Liver (tissue), 9 donors: ENCODE data around the gene MAPT. TPM values are rescaled to one million over a fixed set of nuclear protein-coding genes. Genes with fewer than 3 reads are reported as not detected.

Experiments used
- DNase-seq: peaks from one replicate; pipeline ENCODE4 v3.0.0-alpha.2; 2017; ENCODE audit warnings: low spot score
- H3K27ac ChIP-seq, 2 donors: one replicate each; pipeline ENCODE4 v1.7.0; 2013; ENCODE audit warnings: inconsistent platforms in 2 of 2, low read length in 2 of 2, control low read depth in 1 of 2, low read depth in 1 of 2, mild to moderate bottlenecking in 1 of 2
- H3K27me3 ChIP-seq, 4 donors: one replicate each; pipeline versions ENCODE4 v1.6.1 to v1.7.0; 2013; ENCODE audit warnings: low read length in 3 of 4, inconsistent platforms in 1 of 4, mild to moderate bottlenecking in 1 of 4, moderate library complexity in 1 of 4; ENCODE audit not compliant: control insufficient read depth in 4 of 4, insufficient read depth in 4 of 4
- H3K36me3 ChIP-seq, 4 donors: one replicate each; pipeline versions ENCODE4 v1.6.1 to v1.7.0; 2013; ENCODE audit warnings: low read length in 3 of 4, mild to moderate bottlenecking in 3 of 4, low read depth in 1 of 4, moderate library complexity in 1 of 4; ENCODE audit not compliant: control insufficient read depth in 4 of 4, insufficient read depth in 3 of 4
- H3K4me1 ChIP-seq, 4 donors: one replicate each; pipeline versions ENCODE4 v1.6.1 to v1.7.0; 2013; ENCODE audit warnings: low read length in 3 of 4, mild to moderate bottlenecking in 3 of 4, moderate library complexity in 1 of 4; ENCODE audit not compliant: control insufficient read depth in 4 of 4, insufficient read depth in 4 of 4
- H3K4me3 ChIP-seq, 3 donors: one replicate each; pipeline versions ENCODE4 v1.6.1 to v1.7.0; 2013; ENCODE audit warnings: low read length in 3 of 3, control low read depth in 1 of 3, low read depth in 1 of 3, mild to moderate bottlenecking in 1 of 3
- H3K9ac ChIP-seq, 2 donors: one replicate each; pipeline ENCODE4 v1.7.0; 2013; ENCODE audit warnings: low read length in 2 of 2, mild to moderate bottlenecking in 2 of 2, moderate library complexity in 2 of 2, control low read depth in 1 of 2, low read depth in 1 of 2
- H3K9me3 ChIP-seq, 4 donors: one replicate each; pipeline versions ENCODE4 v1.6.1 to v1.7.0; 2013; ENCODE audit warnings: low read length in 3 of 4; ENCODE audit not compliant: control insufficient read depth in 4 of 4
- EGR1 ChIP-seq, 2 donors: IDR thresholded peaks; 2 replicates each; pipeline ENCODE4 v1.6.1; 2016 to 2018; ENCODE audit warnings: antibody characterized with exemption in 2 of 2, low read depth in 2 of 2
- FOXA1 ChIP-seq: IDR thresholded peaks from 2 replicates; pipeline ENCODE4 v1.6.1; 2016; ENCODE audit warnings: antibody characterized with exemption
- FOXA2 ChIP-seq: IDR thresholded peaks from 2 replicates; pipeline ENCODE4 v1.6.1; 2016; ENCODE audit warnings: antibody characterized with exemption
- GABPA ChIP-seq, 2 donors: IDR thresholded peaks in 1 of 2; conservative IDR thresholded peaks in 1 of 2; 2 replicates each; pipeline ENCODE4 v1.6.1; 2016; ENCODE audit warnings: antibody characterized with exemption in 2 of 2, mild to moderate bottlenecking in 1 of 2, moderate library complexity in 1 of 2
- HNF4A ChIP-seq, 2 donors: conservative IDR thresholded peaks; 2 replicates each; pipeline ENCODE4 v1.6.1; 2016; ENCODE audit warnings: antibody characterized with exemption in 2 of 2, mild to moderate bottlenecking in 2 of 2
- HNF4G ChIP-seq: IDR thresholded peaks from 2 replicates; pipeline ENCODE4 v1.6.1; 2016; ENCODE audit warnings: antibody characterized with exemption
- JUND ChIP-seq, 2 donors: IDR thresholded peaks; 2 replicates each; pipeline ENCODE4 v1.6.1; 2016; ENCODE audit warnings: antibody characterized with exemption in 2 of 2
- NR2F2 ChIP-seq: IDR thresholded peaks from 2 replicates; pipeline ENCODE4 v1.6.1; 2016; ENCODE audit warnings: antibody characterized with exemption
- RAD21 ChIP-seq, 2 donors: IDR thresholded peaks; 2 replicates each; pipeline ENCODE4 v1.6.1; 2016; ENCODE audit warnings: antibody characterized with exemption in 2 of 2, mild to moderate bottlenecking in 2 of 2
- RXRA ChIP-seq, 2 donors: IDR thresholded peaks; 2 replicates each; pipeline ENCODE4 v1.6.1; 2017 to 2018; ENCODE audit warnings: antibody characterized with exemption in 2 of 2, mild to moderate bottlenecking in 1 of 2
- SP1 ChIP-seq: IDR thresholded peaks from 2 replicates; pipeline ENCODE4 v1.6.1; 2018; ENCODE audit warnings: antibody characterized with exemption, mild to moderate bottlenecking
- YY1 ChIP-seq: IDR thresholded peaks from 2 replicates; pipeline ENCODE4 v1.6.1; 2016; ENCODE audit warnings: antibody characterized with exemption, mild to moderate bottlenecking
- WGBS: extraction: QIAGEN DNeasy Blood & Tissue Kit; methylation state at CpG from one replicate; pipeline ENCODE4 v1.1.7; 2013; 5-methylcytosine and 5-hydroxymethylcytosine counted together
- polyA plus RNA-seq, 2 donors: library from polyadenylated mRNA; stranded (reverse) in 1 of 2; unstranded in 1 of 2; fragments of 200-250 nt in 1 of 2; fragments of >200 nt in 1 of 2; fragmentation: Nextera tagmentation in 1 of 2; extraction: Ambion mirVana in 1 of 2; gene quantifications; one replicate each; pipeline versions ENCODE4 v1.2.1 to v1.2.3, GENCODE V29; 2013 to 2015
- total RNA-seq, 2 donors: library from RNA; depleted of rRNA; stranded (reverse); fragments of >200 nt; gene quantifications; one replicate each; pipeline ENCODE4 v1.2.3, GENCODE V29; 2014
- TF ChIP-seq, protein P1 (sequence below): IDR thresholded peaks from 2 replicates; pipeline ENCODE4 v1.6.1; 2016; ENCODE audit warnings: antibody characterized with exemption
- TF ChIP-seq, protein P2 (sequence below): IDR thresholded peaks from 2 replicates; pipeline ENCODE4 v1.6.1; 2016; ENCODE audit warnings: antibody characterized with exemption
- TF ChIP-seq, protein P3 (sequence below): fragments of 150-350 bp; IDR thresholded peaks from 2 replicates; pipeline ENCODE4 v1.5.1; 2017; ENCODE audit warnings: improper control_type of control experiment, low read depth, low read length; ENCODE audit not compliant: missing input control
- TF ChIP-seq, protein P4 (sequence below): IDR thresholded peaks from 2 replicates; pipeline ENCODE4 v1.6.1; 2016; ENCODE audit warnings: antibody characterized with exemption
- donor health status: healthy.
- donor health status: healthy.
- donor health status: healthy.
- donor health status: healthy.
- donor health status: healthy.

The MAPT gene
- total and polyA plus RNA-seq, 4 donors = 0.05 to 0.67 (median 0.27) TPM

DNA sequence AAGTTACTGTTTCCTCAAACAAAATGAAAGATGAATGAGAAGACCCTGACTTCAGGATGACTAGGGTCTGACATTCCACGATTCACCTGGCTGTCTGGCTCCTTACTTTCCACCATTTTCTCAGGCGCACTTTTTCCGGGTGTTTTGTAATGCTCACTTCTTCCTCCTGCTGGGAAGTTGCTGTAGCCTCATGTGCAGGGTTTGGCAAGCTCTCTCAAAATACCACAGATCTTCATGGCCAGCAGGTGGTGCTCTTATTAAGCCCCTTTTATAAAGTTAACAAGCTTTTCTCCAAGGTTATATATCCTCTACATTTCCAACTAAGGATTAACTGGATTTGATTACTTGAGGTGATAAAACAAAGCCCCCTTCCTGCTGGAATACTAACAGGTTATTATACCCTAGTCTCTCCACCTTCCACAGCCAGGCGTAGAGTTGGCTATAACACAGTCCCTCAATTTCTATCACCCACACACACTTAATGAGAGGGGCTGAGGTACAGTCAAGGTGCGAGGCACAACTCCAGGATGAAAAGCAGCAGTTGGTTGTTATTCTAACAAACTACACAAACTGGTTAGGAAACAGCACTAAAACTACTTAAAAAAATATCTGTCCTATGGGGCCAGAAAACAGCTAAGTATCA is 150.1 kb downstream of the MAPT start:
- H3K4me3 ChIP-seq = no peak overlapping the region
- peak; percentile 6 for TF ChIP-seq FOXA1
- peak in 1 of 2 donors; percentile 33 for TF ChIP-seq HNF4A (conservative IDR thresholded peaks at IDR 0.05)
- no peak for TF ChIP-seq FOXA2
- TF ChIP-seq, protein P1, sequence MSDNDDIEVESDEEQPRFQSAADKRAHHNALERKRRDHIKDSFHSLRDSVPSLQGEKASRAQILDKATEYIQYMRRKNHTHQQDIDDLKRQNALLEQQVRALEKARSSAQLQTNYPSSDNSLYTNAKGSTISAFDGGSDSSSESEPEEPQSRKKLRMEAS = peak; percentile 64
- peak; percentile 68 for TF ChIP-seq YY1
- peak in 1 of 2 donors; percentile 63 for TF ChIP-seq EGR1 (IDR thresholded peaks at IDR 0.05; ENCODE audit: low read depth in 2 of 2)
- TF ChIP-seq GABPA (IDR thresholded peaks at IDR 0.05 in 1 of 2, conservative IDR thresholded peaks at IDR 0.05 in 1 of 2) = peak in 1 of 2 donors; percentile 19
- peak in 1 of 2 donors; percentile 42 for TF ChIP-seq RXRA (IDR thresholded peaks at IDR 0.05)
- TF ChIP-seq, protein P2, sequence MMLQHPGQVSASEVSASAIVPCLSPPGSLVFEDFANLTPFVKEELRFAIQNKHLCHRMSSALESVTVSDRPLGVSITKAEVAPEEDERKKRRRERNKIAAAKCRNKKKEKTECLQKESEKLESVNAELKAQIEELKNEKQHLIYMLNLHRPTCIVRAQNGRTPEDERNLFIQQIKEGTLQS = no peak
- peak; percentile 93 to 95 for TF ChIP-seq RAD21 (IDR thresholded peaks at IDR 0.05)
- TF ChIP-seq JUND (IDR thresholded peaks at IDR 0.05) = peak in 1 of 2 donors; percentile 53
- TF ChIP-seq, protein P3, sequence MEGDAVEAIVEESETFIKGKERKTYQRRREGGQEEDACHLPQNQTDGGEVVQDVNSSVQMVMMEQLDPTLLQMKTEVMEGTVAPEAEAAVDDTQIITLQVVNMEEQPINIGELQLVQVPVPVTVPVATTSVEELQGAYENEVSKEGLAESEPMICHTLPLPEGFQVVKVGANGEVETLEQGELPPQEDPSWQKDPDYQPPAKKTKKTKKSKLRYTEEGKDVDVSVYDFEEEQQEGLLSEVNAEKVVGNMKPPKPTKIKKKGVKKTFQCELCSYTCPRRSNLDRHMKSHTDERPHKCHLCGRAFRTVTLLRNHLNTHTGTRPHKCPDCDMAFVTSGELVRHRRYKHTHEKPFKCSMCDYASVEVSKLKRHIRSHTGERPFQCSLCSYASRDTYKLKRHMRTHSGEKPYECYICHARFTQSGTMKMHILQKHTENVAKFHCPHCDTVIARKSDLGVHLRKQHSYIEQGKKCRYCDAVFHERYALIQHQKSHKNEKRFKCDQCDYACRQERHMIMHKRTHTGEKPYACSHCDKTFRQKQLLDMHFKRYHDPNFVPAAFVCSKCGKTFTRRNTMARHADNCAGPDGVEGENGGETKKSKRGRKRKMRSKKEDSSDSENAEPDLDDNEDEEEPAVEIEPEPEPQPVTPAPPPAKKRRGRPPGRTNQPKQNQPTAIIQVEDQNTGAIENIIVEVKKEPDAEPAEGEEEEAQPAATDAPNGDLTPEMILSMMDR = peak; percentile 90
- no peak for TF ChIP-seq NR2F2
- peak; percentile 20 for TF ChIP-seq SP1
- H3K9ac ChIP-seq = peak overlapping the region in 1 of 2 donors; percentile 4
- WGBS = 40% methylated on average over 5 of the region's 5 CpGs
- no peaks in the 10 kb centered on the region for H3K9me3 ChIP-seq
- H3K4me1 ChIP-seq = peaks cover 0 to 11% (median 7%) of the 10 kb centered on the region in 4 donors
- peak overlapping the region; percentile 43 to 55 for H3K27ac ChIP-seq
- peak; percentile 61 for DNase-seq
- peaks cover 5 to 38% (median 18%) of the 10 kb centered on the region in 4 donors for H3K36me3 ChIP-seq
- H3K27me3 ChIP-seq = no peaks in the 10 kb centered on the region

DNA sequence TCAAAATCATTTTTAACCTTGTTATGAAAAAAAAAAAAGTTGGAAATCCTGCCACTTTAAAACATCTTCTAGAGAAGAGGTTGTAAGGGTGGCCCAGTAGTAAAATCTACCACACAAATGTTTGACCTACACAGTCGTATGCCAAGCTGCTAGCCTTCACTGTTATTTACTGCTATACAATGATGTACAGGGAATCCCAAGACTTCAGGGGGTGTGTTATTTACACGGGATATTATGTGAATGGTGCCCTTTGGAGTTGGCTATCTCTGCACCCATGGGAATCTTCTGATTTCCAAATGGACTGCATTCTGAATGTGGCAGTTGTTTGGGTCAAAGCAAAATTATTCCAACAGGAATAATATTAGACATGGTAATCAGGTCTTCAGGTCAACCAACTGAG is 150.6 kb downstream of the MAPT start:
- H3K27me3 ChIP-seq = no peaks in the 10 kb centered on the region
- H3K27ac ChIP-seq = no peak overlapping the region
- TF ChIP-seq HNF4G (no peak), RXRA (IDR thresholded peaks at IDR 0.05) (no peak), HNF4A (conservative IDR thresholded peaks at IDR 0.05) (no peak), NR2F2 (no peak), GABPA (IDR thresholded peaks at IDR 0.05 in 1 of 2, conservative IDR thresholded peaks at IDR 0.05 in 1 of 2) (no peak), RAD21 (IDR thresholded peaks at IDR 0.05) (no peak)
- TF ChIP-seq, protein P4, sequence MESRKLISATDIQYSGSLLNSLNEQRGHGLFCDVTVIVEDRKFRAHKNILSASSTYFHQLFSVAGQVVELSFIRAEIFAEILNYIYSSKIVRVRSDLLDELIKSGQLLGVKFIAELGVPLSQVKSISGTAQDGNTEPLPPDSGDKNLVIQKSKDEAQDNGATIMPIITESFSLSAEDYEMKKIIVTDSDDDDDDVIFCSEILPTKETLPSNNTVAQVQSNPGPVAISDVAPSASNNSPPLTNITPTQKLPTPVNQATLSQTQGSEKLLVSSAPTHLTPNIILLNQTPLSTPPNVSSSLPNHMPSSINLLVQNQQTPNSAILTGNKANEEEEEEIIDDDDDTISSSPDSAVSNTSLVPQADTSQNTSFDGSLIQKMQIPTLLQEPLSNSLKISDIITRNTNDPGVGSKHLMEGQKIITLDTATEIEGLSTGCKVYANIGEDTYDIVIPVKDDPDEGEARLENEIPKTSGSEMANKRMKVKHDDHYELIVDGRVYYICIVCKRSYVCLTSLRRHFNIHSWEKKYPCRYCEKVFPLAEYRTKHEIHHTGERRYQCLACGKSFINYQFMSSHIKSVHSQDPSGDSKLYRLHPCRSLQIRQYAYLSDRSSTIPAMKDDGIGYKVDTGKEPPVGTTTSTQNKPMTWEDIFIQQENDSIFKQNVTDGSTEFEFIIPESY = no peak
- TF ChIP-seq, protein P3 = no peak
- H3K4me3 ChIP-seq = no peak overlapping the region
- peaks cover 6 to 37% (median 19%) of the 10 kb centered on the region in 4 donors for H3K36me3 ChIP-seq
- WGBS = 69% methylated on average over 2 of the region's 2 CpGs
- H3K9ac ChIP-seq = no peak overlapping the region
- no peak for DNase-seq
- no peaks in the 10 kb centered on the region for H3K9me3 ChIP-seq
- H3K4me1 ChIP-seq = peaks cover 0 to 11% (median 7%) of the 10 kb centered on the region in 4 donors
